Measurements from ENCODE around the gene SLC6A18.

GRCh38 chr5:1180841-1181271 lies 44.3 kb upstream of the SLC6A18 start:
- TF ChIP-seq, protein P1, sequence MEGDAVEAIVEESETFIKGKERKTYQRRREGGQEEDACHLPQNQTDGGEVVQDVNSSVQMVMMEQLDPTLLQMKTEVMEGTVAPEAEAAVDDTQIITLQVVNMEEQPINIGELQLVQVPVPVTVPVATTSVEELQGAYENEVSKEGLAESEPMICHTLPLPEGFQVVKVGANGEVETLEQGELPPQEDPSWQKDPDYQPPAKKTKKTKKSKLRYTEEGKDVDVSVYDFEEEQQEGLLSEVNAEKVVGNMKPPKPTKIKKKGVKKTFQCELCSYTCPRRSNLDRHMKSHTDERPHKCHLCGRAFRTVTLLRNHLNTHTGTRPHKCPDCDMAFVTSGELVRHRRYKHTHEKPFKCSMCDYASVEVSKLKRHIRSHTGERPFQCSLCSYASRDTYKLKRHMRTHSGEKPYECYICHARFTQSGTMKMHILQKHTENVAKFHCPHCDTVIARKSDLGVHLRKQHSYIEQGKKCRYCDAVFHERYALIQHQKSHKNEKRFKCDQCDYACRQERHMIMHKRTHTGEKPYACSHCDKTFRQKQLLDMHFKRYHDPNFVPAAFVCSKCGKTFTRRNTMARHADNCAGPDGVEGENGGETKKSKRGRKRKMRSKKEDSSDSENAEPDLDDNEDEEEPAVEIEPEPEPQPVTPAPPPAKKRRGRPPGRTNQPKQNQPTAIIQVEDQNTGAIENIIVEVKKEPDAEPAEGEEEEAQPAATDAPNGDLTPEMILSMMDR (IDR thresholded peaks at IDR 0.05; ENCODE audit: insufficient read depth, low read depth, low read length), result no peak
- no peak for TF ChIP-seq EZH2 (IDR thresholded peaks at IDR 0.05; ENCODE audit: insufficient read depth, low read length)
